Stimulated activated CD4-positive, alpha-beta T cell treated with anti-CD3 and anti-CD28 coated beads, Interleukin-1b, Interleukin-23, amount 100 ng/mL, for 1 hour (primary cell): ENCODE data around the gene SIRT6.
A peak's percentile ranks its signal among the peaks of the same experiment; 100 is the strongest.
"Not testable (repeated sequence)": the region's sequence is repeated elsewhere in the genome, so short reads cannot be mapped to it uniquely, and the experiment has no call there.

Source experiments
- DNase-seq, 2 donors: peaks; one replicate each; pipeline ENCODE4 v3.0.0-alpha.2; 2020; ENCODE audit warnings: low read depth in 2 of 2

Gene SIRT6

GRCh38 chr19:4174895-4175668 lies 7.3 kb downstream of the SIRT6 start:
- no peak for DNase-seq

GRCh38 chr19:4174213-4174894 lies 8.0 kb downstream of the SIRT6 start:
- DNase-seq = no peak

GRCh38 chr19:4173479-4174212 lies 8.7 kb downstream of the SIRT6 start:
- no peak for DNase-seq

GRCh38 chr19:4172861-4173473 lies 9.4 kb downstream of the SIRT6 start:
- DNase-seq = peak; percentile 35 to 52

- no peak for DNase-seq
These were observed 10.7 kb downstream of the SIRT6 start for GRCh38 chr19:4171676-4172075.

- DNase-seq = no peak
These were observed 18.1 kb downstream of the SIRT6 start for GRCh38 chr19:4164262-4164661.

- no peak for DNase-seq
These were observed 20.8 kb downstream of the SIRT6 start for GRCh38 chr19:4161415-4162077.

- not testable (repeated sequence) for DNase-seq
These were observed 24.4 kb downstream of the SIRT6 start for GRCh38 chr19:4157971-4158370.

- DNase-seq = no peak
These were observed 25.2 kb downstream of the SIRT6 start for GRCh38 chr19:4157164-4157563.

- no peak for DNase-seq
These were observed 27.6 kb downstream of the SIRT6 start for GRCh38 chr19:4154571-4155312.

- DNase-seq = no peak
These were observed 29.9 kb downstream of the SIRT6 start for GRCh38 chr19:4152241-4152998.

GRCh38 chr19:4151623-4152022 lies 30.7 kb downstream of the SIRT6 start:
- no peak for DNase-seq

- no peak for DNase-seq
These were observed 32.7 kb downstream of the SIRT6 start for GRCh38 chr19:4149518-4150288.

GRCh38 chr19:4144666-4145249 lies 37.6 kb downstream of the SIRT6 start:
- no peak for DNase-seq

- not testable (repeated sequence) for DNase-seq
These were observed 39.4 kb downstream of the SIRT6 start for GRCh38 chr19:4142916-4143315.

GRCh38 chr19:4140237-4140711 lies 42.1 kb downstream of the SIRT6 start:
- DNase-seq = no peak

- peak; percentile 76 to 91 for DNase-seq
These were observed 42.6 kb downstream of the SIRT6 start for GRCh38 chr19:4139614-4140236.

GRCh38 chr19:4138445-4138844 lies 43.9 kb downstream of the SIRT6 start:
- DNase-seq = no peak
